Measurements from ENCODE around the gene ZYX. TPM values are rescaled to one million over a fixed set of nuclear protein-coding genes. Genes with fewer than 3 reads are reported as not detected.

Gene ZYX
- total RNA-seq, 1 donor from 2014 or later = 9.2 TPM

GRCh38 chr7:143359771-143360353 lies 21.3 kb upstream of the ZYX start:
- TF ChIP-seq, protein P1, sequence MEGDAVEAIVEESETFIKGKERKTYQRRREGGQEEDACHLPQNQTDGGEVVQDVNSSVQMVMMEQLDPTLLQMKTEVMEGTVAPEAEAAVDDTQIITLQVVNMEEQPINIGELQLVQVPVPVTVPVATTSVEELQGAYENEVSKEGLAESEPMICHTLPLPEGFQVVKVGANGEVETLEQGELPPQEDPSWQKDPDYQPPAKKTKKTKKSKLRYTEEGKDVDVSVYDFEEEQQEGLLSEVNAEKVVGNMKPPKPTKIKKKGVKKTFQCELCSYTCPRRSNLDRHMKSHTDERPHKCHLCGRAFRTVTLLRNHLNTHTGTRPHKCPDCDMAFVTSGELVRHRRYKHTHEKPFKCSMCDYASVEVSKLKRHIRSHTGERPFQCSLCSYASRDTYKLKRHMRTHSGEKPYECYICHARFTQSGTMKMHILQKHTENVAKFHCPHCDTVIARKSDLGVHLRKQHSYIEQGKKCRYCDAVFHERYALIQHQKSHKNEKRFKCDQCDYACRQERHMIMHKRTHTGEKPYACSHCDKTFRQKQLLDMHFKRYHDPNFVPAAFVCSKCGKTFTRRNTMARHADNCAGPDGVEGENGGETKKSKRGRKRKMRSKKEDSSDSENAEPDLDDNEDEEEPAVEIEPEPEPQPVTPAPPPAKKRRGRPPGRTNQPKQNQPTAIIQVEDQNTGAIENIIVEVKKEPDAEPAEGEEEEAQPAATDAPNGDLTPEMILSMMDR (IDR thresholded peaks at IDR 0.05; ENCODE audit: insufficient read depth, low read length, severe bottlenecking) = no peak
- no peak for FAIRE-seq
- Histone ChIP-seq H3K27me3 (ENCODE audit: control insufficient read depth, insufficient read depth, low read length) (peaks cover 24% of the 10 kb centered on the region), H3K36me3 (ENCODE audit: control insufficient read depth, insufficient read depth, low read length) (no peaks in the 10 kb centered on the region), H3K4me3 (ENCODE audit: low read depth, low read length) (no peak overlapping the region)
- DNase-seq (ENCODE audit: low read depth) = no peak

GRCh38 chr7:143360788-143361551 lies 20.2 kb upstream of the ZYX start:
- TF ChIP-seq, protein P1 (IDR thresholded peaks at IDR 0.05; ENCODE audit: insufficient read depth, low read length, severe bottlenecking) = no peak
- H3K36me3 ChIP-seq (ENCODE audit: control insufficient read depth, insufficient read depth, low read length) = no peaks in the 10 kb centered on the region
- H3K27me3 ChIP-seq (ENCODE audit: control insufficient read depth, insufficient read depth, low read length) = peaks cover 24% of the 10 kb centered on the region
- no peak for DNase-seq (ENCODE audit: low read depth)
- no peak for FAIRE-seq
- H3K4me3 ChIP-seq (ENCODE audit: low read depth, low read length) = no peak overlapping the region

- H3K36me3 ChIP-seq (ENCODE audit: control insufficient read depth, insufficient read depth, low read length) = no peaks in the 10 kb centered on the region
- H3K4me3 ChIP-seq (ENCODE audit: low read depth, low read length) = peak overlapping the region; percentile 40
- peaks cover 24% of the 10 kb centered on the region for H3K27me3 ChIP-seq (ENCODE audit: control insufficient read depth, insufficient read depth, low read length)
- TF ChIP-seq, protein P1 (IDR thresholded peaks at IDR 0.05; ENCODE audit: insufficient read depth, low read length, severe bottlenecking) = no peak
- no peak for DNase-seq (ENCODE audit: low read depth)
- no peak for FAIRE-seq
Measured at GRCh38 chr7:143361552-143362130, 19.5 kb upstream of the ZYX start.

DNA sequence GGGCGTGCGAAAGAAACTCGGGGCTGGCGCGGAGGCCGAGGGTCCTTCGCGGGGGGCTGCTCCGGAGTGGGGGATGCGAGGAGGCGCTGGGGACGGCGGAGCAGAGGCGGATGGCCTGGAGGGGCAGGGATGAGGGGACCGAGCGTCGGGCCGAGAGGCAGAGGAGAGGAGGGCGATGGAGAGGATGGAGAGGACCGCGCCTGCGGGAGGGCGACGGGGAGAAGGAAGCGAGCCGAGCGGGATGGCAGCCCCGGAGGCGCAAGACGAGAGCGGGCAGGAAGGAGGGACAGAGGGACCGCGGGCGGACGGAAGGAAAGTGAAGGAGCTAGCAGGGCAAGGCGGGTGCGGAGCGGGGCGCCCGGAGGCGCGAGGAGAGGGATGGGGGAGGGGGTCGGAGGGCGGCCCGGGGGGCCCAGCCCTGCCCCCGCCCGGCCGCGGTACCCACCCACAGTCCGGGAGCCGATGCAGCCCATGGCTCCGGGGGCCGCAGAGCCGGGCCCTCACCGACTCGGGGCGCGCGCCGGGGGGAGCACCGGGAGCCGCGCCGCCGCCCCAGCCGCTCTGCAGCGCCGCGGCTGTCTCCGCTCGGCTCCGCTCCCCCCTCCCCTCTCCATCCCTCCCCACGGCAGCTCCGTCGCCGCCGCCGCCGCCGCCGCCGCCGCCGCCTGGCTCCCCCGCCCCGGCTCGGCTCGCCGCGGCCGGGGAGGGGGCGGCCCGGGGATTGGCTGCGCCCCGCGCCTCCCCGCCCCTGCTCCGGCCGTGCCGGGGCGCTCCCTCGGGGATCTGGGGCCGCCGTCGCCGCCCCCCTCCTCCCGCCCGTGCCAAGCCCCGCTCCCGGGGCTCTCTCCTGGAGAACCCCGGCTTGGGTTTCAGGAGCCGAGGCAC lies 18.8 kb upstream of the ZYX start, which contains the start of gene FAM131B:
Gene FAM131B, minus strand, starts transcription at position 583 of the 885 bp plus-strand sequence. Its CDS starts 110 bp downstream, at position 473.
- FAIRE-seq (no peak), DNase-seq (ENCODE audit: low read depth) (no peak)
- TF ChIP-seq, protein P1 (IDR thresholded peaks at IDR 0.05; ENCODE audit: insufficient read depth, low read length, severe bottlenecking) = no peak
- Histone ChIP-seq H3K27me3 (ENCODE audit: control insufficient read depth, insufficient read depth, low read length) (peaks cover 24% of the 10 kb centered on the region), H3K36me3 (ENCODE audit: control insufficient read depth, insufficient read depth, low read length) (no peaks in the 10 kb centered on the region), H3K4me3 (ENCODE audit: low read depth, low read length) (peak within 1 kb of the TSS; percentile 40)

GRCh38 chr7:143363016-143363937 lies 17.9 kb upstream of the ZYX start:
- FAIRE-seq (no peak), DNase-seq (ENCODE audit: low read depth) (no peak)
- H3K36me3 ChIP-seq (ENCODE audit: control insufficient read depth, insufficient read depth, low read length) = no peaks in the 10 kb centered on the region
- no peak overlapping the region for H3K4me3 ChIP-seq (ENCODE audit: low read depth, low read length)
- TF ChIP-seq, protein P1 (IDR thresholded peaks at IDR 0.05; ENCODE audit: insufficient read depth, low read length, severe bottlenecking) = no peak
- H3K27me3 ChIP-seq (ENCODE audit: control insufficient read depth, insufficient read depth, low read length) = peaks cover 24% of the 10 kb centered on the region
